Gastrocnemius medialis (tissue), 4 donors: ENCODE measurements around the gene GARIN5B. TPM values are rescaled to one million over a fixed set of nuclear protein-coding genes. Genes with fewer than 3 reads are reported as not detected.

Experiments
- ATAC-seq, 2 donors: fragments of 150-250 bp; one replicate each; pipeline ENCODE4 v1.9.1; 2016
- DNase-seq, 2 donors: peaks; one replicate each; pipeline ENCODE4 v3.0.0-alpha.2; 2019
- H3K27ac ChIP-seq, 4 donors: fragments of 200-600 bp; sonication (generic); 1 replicate in 1 of 4; 2 replicates in 3 of 4; pipeline ENCODE4 v1.5.1; 2016 to 2018; ENCODE audit warnings: mild to moderate bottlenecking in 2 of 4, moderate library complexity in 1 of 4
- H3K27me3 ChIP-seq, 3 donors: fragments of 200-600 bp; sonication (generic) in 2 of 3; 1 replicate in 1 of 3; 2 replicates in 2 of 3; pipeline versions ENCODE4 v1.5.1 to v1.6.0; 2016 to 2019; ENCODE audit warnings: mild to moderate bottlenecking in 1 of 3, moderate library complexity in 1 of 3
- H3K36me3 ChIP-seq, 2 donors: fragments of 200-600 bp; sonication (generic) in 1 of 2; one replicate each; pipeline ENCODE4 v1.5.1; 2017 to 2018
- H3K4me1 ChIP-seq, 2 donors: fragments of 200-600 bp; sonication (generic) in 1 of 2; one replicate each; pipeline ENCODE4 v1.5.1; 2016 to 2017; ENCODE audit warnings: mild to moderate bottlenecking in 2 of 2
- H3K4me3 ChIP-seq, 4 donors: fragments of 200-600 bp; sonication (generic) in 3 of 4; 1 replicate in 1 of 4; 2 replicates in 3 of 4; pipeline ENCODE4 v1.5.1; 2016 to 2019; ENCODE audit warnings: mild to moderate bottlenecking in 2 of 4
- H3K9me3 ChIP-seq, 3 donors: fragments of 200-600 bp; sonication (generic) in 2 of 3; 1 replicate in 1 of 3; 2 replicates in 2 of 3; pipeline ENCODE4 v1.5.1; 2016 to 2019
- POLR2A ChIP-seq, 2 donors: fragments of 450-650 bp; IDR thresholded peaks; one replicate each; pipeline ENCODE4 v1.6.1; 2017; ENCODE audit warnings: antibody characterized with exemption in 2 of 2, mild to moderate bottlenecking in 2 of 2, moderate library complexity in 2 of 2
- in situ Hi-C, 4 donors: fragments of 200-750 bp; cut with MboI; loops; one replicate each; pipeline versions ENCODE4 v1.15.0 to v1.8.0; 2017; ENCODE audit warnings: low sequenced_read_pairs in 4 of 4
- intact Hi-C: fragments of 100-400 bp; cut with DNase I; formaldehyde crosslinking; loops from one replicate; pipeline ENCODE4 v1.15.1; 2023; ENCODE audit warnings: low total_unique reads
- total RNA-seq, 4 donors: library from RNA; depleted of rRNA; stranded (reverse); fragments of >200 nt; gene quantifications; one replicate each; pipeline versions ENCODE4 v1.1.0 to v1.2.3, GENCODE V29; 2016
- TF ChIP-seq, protein P1 (sequence below), 5 experiments: fragments of 450-650 bp in 3 of 5; fragments of 200-600 bp in 2 of 5; sonication (generic) in 2 of 5; IDR thresholded peaks in 4 of 5; conservative IDR thresholded peaks in 1 of 5; 1 replicate in 4 of 5; 2 replicates in 1 of 5; pipeline ENCODE4 v1.5.1; 2016 to 2019; ENCODE audit warnings: antibody characterized with exemption in 5 of 5, mild to moderate bottlenecking in 3 of 5, moderate library complexity in 3 of 5

GARIN5B gene
- total RNA-seq, 4 donors from 2014 or later: not detected

- H3K36me3 ChIP-seq: no peaks in the 10 kb centered on the region
- ATAC-seq (no peak), DNase-seq (no peak)
- H3K9me3 ChIP-seq: no peaks in the 10 kb centered on the region
- no peak overlapping the region for H3K27ac ChIP-seq
- peaks cover 34 to 43% (median 38%) of the 10 kb centered on the region in 3 donors for H3K27me3 ChIP-seq
- intact Hi-C loops: no loop called here
- in situ Hi-C loops: no loop called here
- H3K4me3 ChIP-seq: no peak overlapping the region
- TF ChIP-seq POLR2A (IDR thresholded peaks at IDR 0.05): no peak
- TF ChIP-seq, protein P1, sequence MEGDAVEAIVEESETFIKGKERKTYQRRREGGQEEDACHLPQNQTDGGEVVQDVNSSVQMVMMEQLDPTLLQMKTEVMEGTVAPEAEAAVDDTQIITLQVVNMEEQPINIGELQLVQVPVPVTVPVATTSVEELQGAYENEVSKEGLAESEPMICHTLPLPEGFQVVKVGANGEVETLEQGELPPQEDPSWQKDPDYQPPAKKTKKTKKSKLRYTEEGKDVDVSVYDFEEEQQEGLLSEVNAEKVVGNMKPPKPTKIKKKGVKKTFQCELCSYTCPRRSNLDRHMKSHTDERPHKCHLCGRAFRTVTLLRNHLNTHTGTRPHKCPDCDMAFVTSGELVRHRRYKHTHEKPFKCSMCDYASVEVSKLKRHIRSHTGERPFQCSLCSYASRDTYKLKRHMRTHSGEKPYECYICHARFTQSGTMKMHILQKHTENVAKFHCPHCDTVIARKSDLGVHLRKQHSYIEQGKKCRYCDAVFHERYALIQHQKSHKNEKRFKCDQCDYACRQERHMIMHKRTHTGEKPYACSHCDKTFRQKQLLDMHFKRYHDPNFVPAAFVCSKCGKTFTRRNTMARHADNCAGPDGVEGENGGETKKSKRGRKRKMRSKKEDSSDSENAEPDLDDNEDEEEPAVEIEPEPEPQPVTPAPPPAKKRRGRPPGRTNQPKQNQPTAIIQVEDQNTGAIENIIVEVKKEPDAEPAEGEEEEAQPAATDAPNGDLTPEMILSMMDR (IDR thresholded peaks at IDR 0.05 in 4 of 5, conservative IDR thresholded peaks at IDR 0.05 in 1 of 5): no peak
- no peaks in the 10 kb centered on the region for H3K4me1 ChIP-seq
These were observed 3.7 kb upstream of the GARIN5B start for GRCh38 chr19:55366790-55367189.

GRCh38 chr19:55365964-55366363, 2.9 kb upstream of the GARIN5B start:
- Histone ChIP-seq H3K27ac (no peak overlapping the region), H3K36me3 (no peaks in the 10 kb centered on the region), H3K27me3 (peaks cover 26 to 35% (median 32%) of the 10 kb centered on the region in 3 donors), H3K9me3 (no peaks in the 10 kb centered on the region), H3K4me3 (no peak overlapping the region), H3K4me1 (no peaks in the 10 kb centered on the region)
- in situ Hi-C loops: no loop called here
- ATAC-seq: no peak
- TF ChIP-seq, protein P1 (IDR thresholded peaks at IDR 0.05 in 4 of 5, conservative IDR thresholded peaks at IDR 0.05 in 1 of 5): no peak
- TF ChIP-seq POLR2A (IDR thresholded peaks at IDR 0.05): no peak
- no peak for DNase-seq
- intact Hi-C loops: no loop called here

DNA sequence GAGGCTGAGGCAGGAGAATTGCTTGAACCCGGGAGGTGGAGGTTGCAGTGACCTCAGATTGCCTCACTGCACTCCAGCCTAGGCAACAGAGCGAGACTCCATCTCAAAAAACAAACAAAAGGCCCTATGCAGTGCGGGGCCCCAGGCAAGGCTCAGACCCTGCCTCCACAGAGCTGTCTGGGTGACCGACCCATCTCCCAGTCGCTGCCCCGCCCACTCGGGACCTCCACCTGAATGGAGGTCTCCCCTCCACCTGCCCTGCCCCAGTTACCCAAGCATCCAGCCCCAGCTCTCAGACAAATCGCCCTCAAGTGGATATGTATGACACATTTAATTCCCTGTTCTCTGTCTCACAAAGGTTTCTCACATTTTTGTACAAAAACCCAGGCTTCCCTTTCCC, 2.2 kb upstream of the GARIN5B start:
- in situ Hi-C loops: no loop called here
- DNase-seq: no peak
- no peak for TF ChIP-seq POLR2A (IDR thresholded peaks at IDR 0.05)
- TF ChIP-seq, protein P1 (IDR thresholded peaks at IDR 0.05 in 4 of 5, conservative IDR thresholded peaks at IDR 0.05 in 1 of 5): no peak
- Histone ChIP-seq H3K36me3 (no peaks in the 10 kb centered on the region), H3K4me3 (no peak overlapping the region), H3K27me3 (peaks cover 22 to 28% (median 24%) of the 10 kb centered on the region in 3 donors), H3K27ac (no peak overlapping the region), H3K4me1 (no peaks in the 10 kb centered on the region), H3K9me3 (no peaks in the 10 kb centered on the region)
- intact Hi-C loops: no loop called here
- ATAC-seq: no peak

GRCh38 chr19:55362174-55362989, 678 bp downstream of the GARIN5B start:
- no peak for ATAC-seq
- no peak overlapping the region for H3K4me3 ChIP-seq
- in situ Hi-C loops (no loop called here), intact Hi-C loops (no loop called here)
- H3K9me3 ChIP-seq: no peaks in the 10 kb centered on the region
- no peaks in the 10 kb centered on the region for H3K4me1 ChIP-seq
- H3K27ac ChIP-seq: no peak overlapping the region
- DNase-seq: no peak
- TF ChIP-seq POLR2A (IDR thresholded peaks at IDR 0.05): no peak
- TF ChIP-seq, protein P1 (IDR thresholded peaks at IDR 0.05 in 4 of 5, conservative IDR thresholded peaks at IDR 0.05 in 1 of 5): no peak
- H3K27me3 ChIP-seq: peaks cover 0 to 2% (median 2%) of the 10 kb centered on the region in 3 donors
- no peaks in the 10 kb centered on the region for H3K36me3 ChIP-seq
